H1 (cell line): ENCODE results near the gene FRAT2. TPM values are rescaled to one million over a fixed set of nuclear protein-coding genes. Genes with fewer than 3 reads are reported as not detected.

Experiments
- CTCF ChIA-PET: fragments of 300-600 bp; sonication (Branson Sonifier 250); formaldehyde crosslinking; loops from one replicate; lab custom pipeline; 2021; ENCODE audit not compliant: partially characterized antibody; lab: Charles Lee
- POLR2A ChIA-PET: fragments of 300-600 bp; sonication (Branson Sonifier 250); formaldehyde crosslinking; loops from one replicate; lab custom pipeline; 2021; ENCODE audit warnings: inconsistent platforms; ENCODE audit not compliant: partially characterized antibody; lab: Charles Lee
- DNase-seq, 2 experiments: peaks; one replicate each; pipeline versions ENCODE4 v3.0.0 to v3.0.0-alpha.2; 2010 to 2022; ENCODE audit warnings: low spot score in 2 of 2, low read depth in 1 of 2, mixed read lengths in 1 of 2
- FAIRE-seq: peaks from 2 replicates; lab custom pipeline; 2011; peaks lifted over from hg19 to GRCh38; lab: Jason Lieb, UNC
- H2AFZ ChIP-seq: 2 replicates; pipeline ENCODE4 v1.8.1; 2012; ENCODE audit warnings: low read length, inconsistent platforms
- H2AK5ac ChIP-seq: 2 replicates; pipeline ENCODE4 v1.6.1; 2013; ENCODE audit warnings: low read depth, low read length
- H2BK120ac ChIP-seq: replicated peaks from 2 replicates; pipeline ENCODE3; 2013; ENCODE audit warnings: low read depth, low read length, inconsistent platforms
- H2BK12ac ChIP-seq: 2 replicates; pipeline ENCODE4 v1.6.1; 2013; ENCODE audit warnings: low read depth, low read length
- H2BK15ac ChIP-seq: 2 replicates; pipeline ENCODE4 v1.6.1; 2013; ENCODE audit warnings: low read length
- H2BK20ac ChIP-seq: 2 replicates; pipeline ENCODE4 v1.6.1; 2013; ENCODE audit warnings: low read length
- H2BK5ac ChIP-seq: 2 replicates; pipeline ENCODE4 v1.6.1; 2013; ENCODE audit warnings: low read depth, low read length
- H3K14ac ChIP-seq: 2 replicates; pipeline ENCODE4 v1.6.1; 2013; ENCODE audit warnings: inconsistent platforms; ENCODE audit not compliant: insufficient read length
- H3K18ac ChIP-seq: 2 replicates; pipeline ENCODE4 v1.6.1; 2013; ENCODE audit warnings: low read length; ENCODE audit errors: extremely low read depth
- H3K23ac ChIP-seq: 2 replicates; pipeline ENCODE4 v1.6.1; 2013; ENCODE audit warnings: inconsistent platforms; ENCODE audit not compliant: insufficient read length
- H3K23me2 ChIP-seq: 2 replicates; pipeline ENCODE4 v1.6.1; 2013; ENCODE audit warnings: low read depth, low read length
- H3K27ac ChIP-seq: 2 replicates; pipeline ENCODE4 v1.6.1; 2011; ENCODE audit warnings: low read depth, low read length, inconsistent platforms
- H3K27me3 ChIP-seq, 4 experiments: replicated peaks in 1 of 4; 1 replicate in 1 of 4; 2 replicates in 3 of 4; pipeline versions ENCODE4 v1.6.1 to v1.8.1; 2011 to 2013; ENCODE audit warnings: low read length in 3 of 4, mild to moderate bottlenecking in 3 of 4, inconsistent platforms in 2 of 4, mixed read lengths in 2 of 4, moderate library complexity in 1 of 4; ENCODE audit not compliant: control insufficient read depth in 3 of 4, insufficient read depth in 3 of 4; ENCODE audit errors: extremely low read depth in 1 of 4
- H3K36me3 ChIP-seq, 4 experiments: 2 replicates each; pipeline versions ENCODE4 v1.6.1 to v1.8.1; 2011 to 2013; ENCODE audit warnings: mild to moderate bottlenecking in 4 of 4, low read length in 3 of 4, moderate library complexity in 2 of 4, control low read depth in 1 of 4, inconsistent platforms in 1 of 4; ENCODE audit not compliant: insufficient read depth in 4 of 4, control insufficient read depth in 2 of 4
- H3K4ac ChIP-seq: replicated peaks from 2 replicates; pipeline ENCODE3; 2013; ENCODE audit warnings: low read length, low read depth, mixed read lengths, inconsistent platforms; ENCODE audit not compliant: insufficient read length
- H3K4me1 ChIP-seq, 4 experiments: replicated peaks in 1 of 4; 1 replicate in 1 of 4; 2 replicates in 3 of 4; pipeline versions ENCODE4 v1.6.1 to v1.8.1; 2011 to 2013; ENCODE audit warnings: low read length in 3 of 4, inconsistent platforms in 2 of 4, mixed read lengths in 1 of 4; ENCODE audit not compliant: insufficient read depth in 4 of 4, control insufficient read depth in 3 of 4
- H3K4me2 ChIP-seq, 2 experiments: 2 replicates each; pipeline versions ENCODE4 v1.6.1 to v1.8.1; 2011 to 2013; ENCODE audit warnings: low read depth in 2 of 2, low read length in 2 of 2, control low read depth in 1 of 2, inconsistent platforms in 1 of 2, mild to moderate bottlenecking in 1 of 2; ENCODE audit not compliant: insufficient read depth in 1 of 2
- H3K4me3 ChIP-seq, 4 experiments: fragments of 200-600, 300-600 bp in 1 of 4; sonication (generic), shearing (Covaris generic), sonication (Bioruptor Twin) in 1 of 4; 2 replicates each; pipeline versions ENCODE4 v1.5.1 to v1.8.1; 2011 to 2016; ENCODE audit warnings: low read length in 4 of 4, low read depth in 3 of 4, control low read depth in 2 of 4, inconsistent platforms in 2 of 4, mild to moderate bottlenecking in 2 of 4, mixed read lengths in 1 of 4, moderate library complexity in 1 of 4; ENCODE audit not compliant: insufficient read depth in 2 of 4; ENCODE audit errors: extremely low read depth in 1 of 4
- H3K56ac ChIP-seq: replicated peaks from 2 replicates; pipeline ENCODE3; 2013; ENCODE audit warnings: low read depth, mild to moderate bottlenecking, mixed read lengths, low read length, inconsistent platforms; ENCODE audit not compliant: insufficient read length
- H3K79me1 ChIP-seq: 2 replicates; pipeline ENCODE4 v1.6.1; 2013; ENCODE audit warnings: low read depth, low read length, control low read depth
- H3K79me2 ChIP-seq, 2 experiments: 2 replicates each; pipeline versions ENCODE4 v1.6.1 to v1.8.1; 2012 to 2013; ENCODE audit warnings: low read length in 2 of 2, mild to moderate bottlenecking in 2 of 2, inconsistent platforms in 1 of 2; ENCODE audit not compliant: insufficient read depth in 2 of 2, control insufficient read depth in 1 of 2
- H3K9ac ChIP-seq, 4 experiments: replicated peaks in 1 of 4; 1 replicate in 1 of 4; 2 replicates in 3 of 4; pipeline versions ENCODE4 v1.6.1 to v1.8.1; 2011 to 2013; ENCODE audit warnings: low read depth in 3 of 4, low read length in 3 of 4, control low read depth in 2 of 4, mild to moderate bottlenecking in 2 of 4, moderate library complexity in 2 of 4, inconsistent platforms in 1 of 4; ENCODE audit errors: extremely low read depth in 1 of 4
- H3K9me3 ChIP-seq, 2 experiments: 2 replicates each; pipeline versions ENCODE4 v1.6.1 to v1.8.1; 2012 to 2013; ENCODE audit warnings: mild to moderate bottlenecking in 2 of 2, moderate library complexity in 2 of 2, control low read depth in 1 of 2, inconsistent platforms in 1 of 2, low read depth in 1 of 2, low read length in 1 of 2, mixed read lengths in 1 of 2; ENCODE audit not compliant: insufficient read depth in 2 of 2
- H4K20me1 ChIP-seq, 2 experiments: replicated peaks in 1 of 2; 2 replicates each; pipeline versions ENCODE3 to v1.8.1; 2011 to 2013; ENCODE audit warnings: inconsistent platforms in 2 of 2, low read length in 2 of 2, mild to moderate bottlenecking in 1 of 2; ENCODE audit not compliant: insufficient read depth in 2 of 2, control insufficient read depth in 1 of 2
- H4K5ac ChIP-seq: 2 replicates; pipeline ENCODE4 v1.6.1; 2013; ENCODE audit warnings: low read length, low read depth, mixed read lengths, inconsistent platforms; ENCODE audit not compliant: insufficient read length
- H4K8ac ChIP-seq: 2 replicates; pipeline ENCODE4 v1.8.0; 2013; ENCODE audit warnings: mild to moderate bottlenecking, moderate library complexity, low read length, inconsistent platforms; ENCODE audit not compliant: insufficient read depth; ENCODE audit errors: extremely low read depth
- H4K91ac ChIP-seq: replicated peaks from 2 replicates; pipeline ENCODE3; 2013; ENCODE audit warnings: low read length, mixed read lengths, inconsistent platforms; ENCODE audit not compliant: insufficient read length
- KDM1A ChIP-seq: fragments of 200-600, 300-600 bp; sonication (generic); IDR thresholded peaks from 2 replicates; pipeline ENCODE4 v1.7.1; 2016; ENCODE audit warnings: mild to moderate bottlenecking, low read length, borderline replicate concordance
- POU5F1 ChIP-seq: IDR thresholded peaks from 2 replicates; pipeline ENCODE4 v1.6.1; 2011; ENCODE audit warnings: low read depth, mild to moderate bottlenecking, low read length, moderate library complexity
- RAD21 ChIP-seq, 2 experiments: IDR thresholded peaks in 1 of 2; conservative IDR thresholded peaks in 1 of 2; 2 replicates each; pipeline ENCODE4 v1.6.1; 2011; ENCODE audit warnings: low read depth in 2 of 2, low read length in 2 of 2, improper control_type of control experiment in 1 of 2, inconsistent platforms in 1 of 2, mild to moderate bottlenecking in 1 of 2, moderate library complexity in 1 of 2
- WGBS, 2 experiments: shearing (Covaris generic) in 1 of 2; methylation state at CpG; one replicate each; pipeline versions ENCODE4 v1.1.6 to v1.1.7; 2013 to 2015; ENCODE audit warnings: low lambda C conversion rate in 2 of 2, mixed read lengths in 2 of 2, inconsistent platforms in 1 of 2, low coverage in 1 of 2, missing lambda C conversion rate in 1 of 2; ENCODE audit not compliant: insufficient replicate concordance in 2 of 2, insufficient coverage in 1 of 2, insufficient read length in 1 of 2; ENCODE audit errors: extremely low coverage in 1 of 2, missing lambda C conversion rate in 1 of 2; 5-methylcytosine and 5-hydroxymethylcytosine counted together
- polyA plus RNA-seq, 7 experiments: library from polyadenylated mRNA; depleted of rRNA in 3 of 7; stranded (reverse) in 5 of 7; unstranded in 2 of 7; fragments of >200 nt in 5 of 7; fragments of 200-250 nt in 2 of 7; gene quantifications; 1 replicate in 5 of 7; 2 replicates in 1 of 7; 4 replicates in 1 of 7; pipeline versions ENCODE4 v1.2.1 to v1.2.3, GENCODE V29; 2011 to 2013; ENCODE audit warnings: missing spikeins in 2 of 7, mixed read lengths in 2 of 7
- total RNA-seq: library from RNA; stranded (reverse); fragmentation: NEBNext Ultra II Directional; extraction: Animal tissue kit (Norgen Biotek cat#: 25700); gene quantifications from 2 replicates; pipeline ENCODE4 v1.2.1, GENCODE V29; 2021

The FRAT2 gene
- total and polyA plus RNA-seq, 2 of the 8 experiments (the other 6 are each of a cell fraction or from before 2014, with no cell fraction given): 47.4 to 83.0 TPM

DNA sequence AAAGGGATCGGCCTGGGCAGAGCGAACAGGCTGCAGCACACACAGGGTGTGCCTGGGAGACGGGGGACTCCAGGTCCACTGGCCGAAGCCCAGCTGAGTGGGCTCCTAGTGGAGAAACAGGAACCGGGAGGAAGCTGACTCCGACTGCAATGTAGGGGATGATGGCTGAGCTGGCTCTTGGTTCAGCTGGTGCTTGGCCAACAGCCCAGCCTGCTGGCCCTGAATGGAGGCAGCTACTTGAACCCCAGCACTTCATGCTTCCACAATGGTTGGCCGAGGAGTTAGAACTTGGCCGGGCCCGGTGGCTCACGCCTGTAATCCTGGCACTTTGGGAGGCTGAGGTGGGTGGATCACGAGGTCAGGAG lies 27.0 kb upstream of the FRAT2 start:
- Histone ChIP-seq H4K5ac (no peak overlapping the region), H3K18ac (no peak overlapping the region), H3K79me2 (no peaks in the 10 kb centered on the region), H3K4me3 (no peak overlapping the region), H2BK20ac (no peak overlapping the region), H2AK5ac (no peak overlapping the region), H3K9ac (no peak overlapping the region), H3K23me2 (no peaks in the 10 kb centered on the region), H4K8ac (no peak overlapping the region), H2AFZ (no peak overlapping the region), H3K4me1 (no peaks in the 10 kb centered on the region), H3K4ac (no peak overlapping the region), H3K56ac (no peak overlapping the region), H3K79me1 (no peaks in the 10 kb centered on the region), H4K91ac (no peak overlapping the region), H2BK120ac (no peak overlapping the region), H3K14ac (no peak overlapping the region), H3K9me3 (no peaks in the 10 kb centered on the region), H3K23ac (no peak overlapping the region), H3K27ac (no peak overlapping the region), H2BK12ac (no peak overlapping the region), H2BK5ac (no peak overlapping the region; the same call in 1 of the 2 replicates), H3K36me3 (peaks cover 15 to 47% (median 37%) of the 10 kb centered on the region in 4 experiments), H3K27me3 (no peaks in the 10 kb centered on the region), H4K20me1 (peaks cover 0 to 4% of the 10 kb centered on the region in 2 experiments), H3K4me2 (no peak overlapping the region), H2BK15ac (no peak overlapping the region)
- no peak for DNase-seq
- CTCF ChIA-PET: interaction anchor here (1.3 to 1.9 kb wide), 3 partner anchors 9 to 83 kb away, joined by 3 to 12 read pairs (median 7); partner anchors contain the start of gene FRAT2
- no peak for FAIRE-seq
- POLR2A ChIA-PET: interaction anchor here (0.7 to 1.7 kb wide), 3 partner anchors 19 to 76 kb away, joined by 3 to 4 read pairs (median 4); no protein-coding TSS in a partner anchor
- WGBS, 2 experiments: 87% methylated on average over 9 of the region's 11 CpGs; no CpG with 5 or more reads in 1 of the 2 experiments
- TF ChIP-seq RAD21 (IDR thresholded peaks at IDR 0.05 in 1 of 2, conservative IDR thresholded peaks at IDR 0.05 in 1 of 2; ENCODE audit: low read depth in 2 of 2, low read length in 2 of 2): 0 out of 4 replicates have a peak, but pooled peaks of 1 of the 2 experiments have one; percentile 4
- TF ChIP-seq KDM1A: no peak
- TF ChIP-seq POU5F1: no peak
